IMR-90 (cell line): Measurements from ENCODE around the gene HTR3E. TPM values are rescaled to one million over a fixed set of nuclear protein-coding genes. Genes with fewer than 3 reads are reported as not detected.
A peak's percentile ranks its signal among the peaks of the same experiment; 100 is the strongest.

ENCODE experiments used
- ATAC-seq: fragments of 200-7000 bp; cut with Tn5 transposase; 2 replicates; pipeline ENCODE4 v1.9.1; 2020; ENCODE audit warnings: low read depth, mild to moderate bottlenecking, moderate library complexity
- BruUV-seq: library from RNA; stranded (reverse); fragments of 400-500 nt; replicated peaks from 2 replicates; lab custom pipeline; 2021; lab: Mats Ljungman, UMichigan
- CTCF ChIA-PET: fragments of 300-600 bp; formaldehyde crosslinking; extraction: SDS; loops from one replicate; lab custom pipeline; 2021; ENCODE audit warnings: antibody characterized with exemption; lab: Yijun Ruan, JAX
- POLR2A ChIA-PET: fragments of 300-600 bp; sonication (Branson Sonifier 250); formaldehyde crosslinking; loops from one replicate; lab custom pipeline; 2022; ENCODE audit warnings: antibody characterized with exemption; ENCODE audit not compliant: unreplicated experiment; lab: Charles Lee
- DNase-seq: peaks from one replicate; pipeline ENCODE4 v3.0.0; 2013
- H2AFZ ChIP-seq: replicated peaks from 2 replicates; pipeline ENCODE3; 2013; ENCODE audit warnings: low read length, mild to moderate bottlenecking; ENCODE audit not compliant: poor library complexity
- H2AK5ac ChIP-seq: 2 replicates; pipeline ENCODE4 v1.6.1; 2013; ENCODE audit warnings: low read depth, low read length, inconsistent platforms
- H2AK9ac ChIP-seq: replicated peaks from 2 replicates; pipeline ENCODE3; 2013; ENCODE audit warnings: mild to moderate bottlenecking, low read depth, low read length, moderate library complexity; ENCODE audit not compliant: poor library complexity
- H2BK120ac ChIP-seq: 2 replicates; pipeline ENCODE4 v1.6.1; 2013; ENCODE audit warnings: low read depth, low read length, inconsistent platforms
- H2BK15ac ChIP-seq: 3 replicates; pipeline ENCODE4 v1.6.1; 2013; ENCODE audit warnings: low read depth, low read length, inconsistent platforms
- H2BK20ac ChIP-seq: 2 replicates; pipeline ENCODE4 v1.6.1; 2013; ENCODE audit warnings: low read depth, mild to moderate bottlenecking, inconsistent platforms, low read length, moderate library complexity
- H2BK5ac ChIP-seq: 2 replicates; pipeline ENCODE4 v1.6.1; 2013; ENCODE audit warnings: mild to moderate bottlenecking, low read depth, low read length, inconsistent platforms; ENCODE audit not compliant: poor library complexity, severe bottlenecking
- H3K14ac ChIP-seq: replicated peaks from 2 replicates; pipeline ENCODE4 v1.6.1; 2013; ENCODE audit warnings: low read depth, low read length, inconsistent platforms
- H3K18ac ChIP-seq: 2 replicates; pipeline ENCODE4 v1.6.1; 2013; ENCODE audit warnings: low read depth, low read length, control low read depth
- H3K23ac ChIP-seq: 2 replicates; pipeline ENCODE4 v1.6.1; 2013; ENCODE audit warnings: low read depth, low read length, inconsistent platforms
- H3K27ac ChIP-seq: 2 replicates; pipeline ENCODE4 v1.5.1; 2013; ENCODE audit warnings: mild to moderate bottlenecking, control low read depth, low read length; ENCODE audit not compliant: insufficient read depth
- H3K27me3 ChIP-seq: 2 replicates; pipeline ENCODE4 v1.6.1; 2013; ENCODE audit warnings: low read length; ENCODE audit not compliant: control insufficient read depth, insufficient read depth
- H3K36me3 ChIP-seq: 2 replicates; pipeline ENCODE4 v1.6.1; 2013; ENCODE audit warnings: low read length, mixed read lengths; ENCODE audit not compliant: control insufficient read depth, insufficient read depth
- H3K4ac ChIP-seq: 2 replicates; pipeline ENCODE4 v1.6.1; 2013; ENCODE audit warnings: low read depth, low read length, inconsistent platforms
- H3K4me1 ChIP-seq: 2 replicates; pipeline ENCODE4 v1.6.1; 2013; ENCODE audit warnings: low read length, mixed read lengths; ENCODE audit not compliant: control insufficient read depth, insufficient read depth
- H3K4me2 ChIP-seq: 2 replicates; pipeline ENCODE4 v1.6.1; 2013; ENCODE audit warnings: low read depth, mild to moderate bottlenecking, control low read depth, low read length, moderate library complexity
- H3K4me3 ChIP-seq: 2 replicates; pipeline ENCODE4 v1.5.1; 2013; ENCODE audit warnings: low read depth, mild to moderate bottlenecking, control low read depth, low read length, moderate library complexity; ENCODE audit not compliant: insufficient read depth
- H3K56ac ChIP-seq: 2 replicates; pipeline ENCODE4 v1.6.1; 2013; ENCODE audit warnings: low read length, inconsistent platforms; ENCODE audit not compliant: insufficient read depth; ENCODE audit errors: extremely low read depth
- H3K79me1 ChIP-seq, 2 experiments: 2 replicates each; pipeline ENCODE4 v1.6.1; 2013; ENCODE audit warnings: low read length in 2 of 2, inconsistent platforms in 1 of 2, low read depth in 1 of 2
- H3K9ac ChIP-seq: 2 replicates; pipeline ENCODE4 v1.6.1; 2013; ENCODE audit warnings: low read depth, low read length, control low read depth
- H3K9me1 ChIP-seq: 2 replicates; pipeline ENCODE4 v1.6.1; 2013; ENCODE audit warnings: low read length, inconsistent platforms; ENCODE audit not compliant: insufficient read depth
- H3K9me3 ChIP-seq: 2 replicates; pipeline ENCODE4 v1.6.1; 2013; ENCODE audit warnings: low read length; ENCODE audit not compliant: control insufficient read depth, insufficient read depth
- H4K20me1 ChIP-seq: 2 replicates; pipeline ENCODE4 v1.6.1; 2013; ENCODE audit warnings: low read length, inconsistent platforms; ENCODE audit not compliant: insufficient read depth
- H4K5ac ChIP-seq: 2 replicates; pipeline ENCODE4 v1.6.1; 2013; ENCODE audit warnings: mild to moderate bottlenecking, low read depth, low read length, control low read depth
- H4K8ac ChIP-seq, 2 experiments: 2 replicates each; pipeline ENCODE4 v1.6.1; 2013; ENCODE audit warnings: low read depth in 2 of 2, low read length in 2 of 2, control low read depth in 1 of 2, inconsistent platforms in 1 of 2
- H4K91ac ChIP-seq: 2 replicates; pipeline ENCODE4 v1.6.1; 2013; ENCODE audit warnings: low read depth, low read length, inconsistent platforms; ENCODE audit not compliant: insufficient read depth
- BHLHE40 ChIP-seq: fragments of 150-350 bp; IDR thresholded peaks from 2 replicates; pipeline ENCODE4 v1.6.1; 2016; ENCODE audit warnings: mild to moderate bottlenecking, low read depth, low read length
- CEBPB ChIP-seq: IDR thresholded peaks from 2 replicates; pipeline ENCODE4 v1.6.1; 2012; ENCODE audit warnings: low read depth, low read length, improper control_type of control experiment
- CHD1 ChIP-seq: IDR thresholded peaks from 2 replicates; pipeline ENCODE4 v1.6.1; 2012; ENCODE audit warnings: low read depth, low read length, improper control_type of control experiment
- FOS ChIP-seq: fragments of 150-350 bp; IDR thresholded peaks from 2 replicates; pipeline ENCODE4 v1.6.1; 2016; ENCODE audit warnings: low read depth, low read length
- MAFK ChIP-seq: IDR thresholded peaks from 2 replicates; pipeline ENCODE4 v1.6.1; 2012; ENCODE audit warnings: low read depth, low read length, improper control_type of control experiment
- MXI1 ChIP-seq: IDR thresholded peaks from 2 replicates; pipeline ENCODE4 v1.6.1; 2012; ENCODE audit warnings: low read depth, mild to moderate bottlenecking, low read length, moderate library complexity, borderline replicate concordance
- NFE2L2 ChIP-seq: fragments of 150-350 bp; IDR thresholded peaks from 2 replicates; pipeline ENCODE4 v1.6.1; 2016; ENCODE audit warnings: low read depth, mild to moderate bottlenecking, low read length
- POLR2A ChIP-seq: IDR thresholded peaks from 2 replicates; pipeline ENCODE4 v1.6.1; 2012; ENCODE audit warnings: mild to moderate bottlenecking, low read depth, low read length
- RAD21 ChIP-seq: IDR thresholded peaks from 2 replicates; pipeline ENCODE4 v1.6.1; 2012; ENCODE audit warnings: low read length, improper control_type of control experiment
- RCOR1 ChIP-seq: IDR thresholded peaks from 2 replicates; pipeline ENCODE4 v1.6.1; 2012; ENCODE audit warnings: mild to moderate bottlenecking, low read length, improper control_type of control experiment; ENCODE audit not compliant: insufficient replicate concordance
- RFX5 ChIP-seq: IDR thresholded peaks from 2 replicates; pipeline ENCODE4 v1.8.0; 2012; ENCODE audit warnings: low read depth, mild to moderate bottlenecking, low read length, moderate library complexity
- WGBS, 2 experiments: methylation state at CpG; one replicate each; pipeline versions ENCODE4 v1.1.5 to v1.1.7; 2013; ENCODE audit warnings: missing lambda C conversion rate in 2 of 2; ENCODE audit not compliant: insufficient read length in 1 of 2; ENCODE audit errors: extremely low coverage in 2 of 2; 5-methylcytosine and 5-hydroxymethylcytosine counted together
- dilution Hi-C: fragments of 300-500 bp; cut with HindIII; formaldehyde crosslinking; loops from one replicate; pipeline ENCODE4 v1.14.3; 2018; ENCODE audit warnings: low sequenced_read_pairs; ENCODE audit not compliant: unreplicated experiment
- in situ Hi-C: fragments of 300-500 bp; cut with MboI; formaldehyde crosslinking; loops from 3 replicates; pipeline ENCODE4 v1.14.3; 2019; ENCODE audit warnings: low sequenced_read_pairs, inconsistent platforms, mixed read lengths
- intact Hi-C: fragments of 100-400 bp; cut with micrococcal nuclease; formaldehyde crosslinking; loops from 2 replicates; pipeline ENCODE4 v1.10.0; 2022
- polyA plus RNA-seq, 3 experiments: library from polyadenylated mRNA; depleted of rRNA; stranded (reverse); fragments of >200 nt; gene quantifications; 2 replicates each; pipeline ENCODE4 v1.2.3, GENCODE V29; 2012; ENCODE audit warnings: low replicate concordance in 1 of 3
- total RNA-seq: library from RNA; depleted of rRNA; stranded (reverse); fragments of >200 nt; gene quantifications from 2 replicates; pipeline ENCODE4 v1.2.3, GENCODE V29; 2012
- TF ChIP-seq, protein P1 (sequence below): conservative IDR thresholded peaks from 2 replicates; pipeline ENCODE4 v1.5.1; 2012; ENCODE audit warnings: mild to moderate bottlenecking, low read depth, low read length, improper control_type of control experiment
- TF ChIP-seq, protein P2 (sequence below): fragments of 150-350 bp; IDR thresholded peaks from 2 replicates; pipeline ENCODE4 v1.6.1; 2016; ENCODE audit warnings: low read depth, mild to moderate bottlenecking, low read length, moderate library complexity, borderline replicate concordance
- TF ChIP-seq, protein P3 (sequence below): fragments of 150-350 bp; IDR thresholded peaks from 2 replicates; pipeline ENCODE4 v1.6.1; 2017; ENCODE audit warnings: mild to moderate bottlenecking, antibody characterized with exemption, low read length, low read depth

HTR3E gene
- total and polyA plus RNA-seq, 2 of the 4 experiments (the other 2 are of a cell fraction), result not detected

DNA sequence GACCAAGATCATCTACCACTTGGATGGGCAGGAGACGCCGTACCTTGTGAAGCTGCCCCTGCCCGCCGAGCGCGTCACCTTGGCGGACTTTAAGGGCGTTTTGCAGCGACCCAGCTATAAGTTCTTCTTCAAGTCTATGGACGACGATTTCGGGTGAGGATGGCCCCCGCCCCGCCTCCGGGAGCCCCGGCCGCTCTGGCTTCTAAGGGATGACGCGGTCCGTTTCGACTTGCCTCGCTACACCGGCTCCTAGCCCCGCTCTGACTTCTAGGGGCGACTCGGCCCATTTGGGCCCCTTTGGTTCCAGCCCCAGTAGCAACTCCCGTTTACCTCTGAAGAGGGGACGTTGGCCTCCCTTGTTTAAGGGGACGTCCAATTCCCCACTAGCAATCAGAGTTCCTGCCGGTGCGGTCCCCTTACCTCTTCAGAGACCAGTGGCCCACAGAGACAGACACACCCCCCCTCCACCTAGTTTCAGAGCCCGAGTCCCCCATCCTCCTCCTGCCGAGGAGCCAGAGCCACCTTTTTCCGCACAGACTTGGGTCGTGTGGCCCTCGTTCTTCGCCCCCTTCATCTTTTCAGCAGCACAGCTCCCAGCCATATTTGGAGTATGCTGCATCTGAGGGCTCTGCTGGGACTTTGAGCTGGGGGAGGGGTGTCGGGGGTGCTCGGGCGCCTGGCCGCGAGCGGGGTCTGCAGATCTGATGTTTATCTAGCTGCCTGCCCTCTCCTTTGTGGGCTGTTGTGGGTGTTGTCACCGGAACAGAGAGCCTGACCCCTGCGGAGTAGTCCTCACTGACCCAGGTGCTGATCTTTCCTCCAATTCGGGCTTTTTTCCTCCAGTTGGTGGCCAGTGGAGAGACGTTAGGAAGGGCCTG is 59.0 kb downstream of the HTR3E start:
- peak overlapping the region; percentile 99 for H3K4me3 ChIP-seq
- peaks cover 13% of the 10 kb centered on the region; the same call in 1 of the 2 replicates for H3K9me1 ChIP-seq
- ATAC-seq (peak; percentile 15), DNase-seq (peak; percentile 16)
- BruUV-seq, result no TSS peak
- H2AK9ac ChIP-seq, result peak overlapping the region; percentile 97
- CTCF ChIA-PET, result no interaction called here
- peak overlapping the region; percentile 89 for H3K56ac ChIP-seq
- POLR2A ChIA-PET, result no interaction called here
- H4K91ac ChIP-seq, result peak overlapping the region; percentile 87
- intact Hi-C loops (loop anchor here (1.0 kb wide), 1 partner anchor 20 kb away; no protein-coding TSS in a partner anchor), in situ Hi-C loops (no loop called here), dilution Hi-C loops (no loop called here)
- H3K18ac ChIP-seq, result peak overlapping the region; percentile 92
- peak overlapping the region; percentile 97 for H3K23ac ChIP-seq
- H2BK20ac ChIP-seq, result no peak overlapping the region
- peak overlapping the region; percentile 90 to 93 for H4K8ac ChIP-seq
- H3K79me1 ChIP-seq, result peaks cover 9 to 56% of the 10 kb centered on the region in 2 experiments; a peak in 3 of 4 replicates
- H3K4me1 ChIP-seq, result peaks cover 14% of the 10 kb centered on the region
- no peaks in the 10 kb centered on the region for H3K27me3 ChIP-seq
- H4K5ac ChIP-seq, result peak overlapping the region; percentile 84
- H2AK5ac ChIP-seq, result peak overlapping the region; percentile 97
- H3K4me2 ChIP-seq, result peak overlapping the region; percentile 80
- peak overlapping the region; percentile 71 for H2BK120ac ChIP-seq
- H2AFZ ChIP-seq, result peak overlapping the region; percentile 96
- peak overlapping the region; percentile 88 for H3K4ac ChIP-seq
- H3K9me3 ChIP-seq, result no peaks in the 10 kb centered on the region
- peak overlapping the region; percentile 96 for H3K27ac ChIP-seq
- H2BK15ac ChIP-seq, result 0 out of 3 replicates have a peak overlapping the region, but pooled peaks have one; percentile 20
- 6% methylated on average over 9 of the region's 47 CpGs; no CpG with 5 or more reads in 1 of the 2 experiments for WGBS, 2 experiments
- peak overlapping the region; percentile 97 for H3K14ac ChIP-seq
- peak overlapping the region; percentile 98 for H3K9ac ChIP-seq
- peaks cover 4% of the 10 kb centered on the region; the same call in 1 of the 2 replicates for H3K36me3 ChIP-seq
- H4K20me1 ChIP-seq, result peaks cover 47% of the 10 kb centered on the region
- peak overlapping the region; percentile 91 for H2BK5ac ChIP-seq
- TF ChIP-seq RAD21 (no peak), CHD1 (no peak), CEBPB (no peak), MXI1 (no peak), POLR2A (no peak), FOS (no peak), RCOR1 (no peak), BHLHE40 (no peak), RFX5 (no peak), MAFK (no peak), NFE2L2 (no peak)
- TF ChIP-seq, protein P1, sequence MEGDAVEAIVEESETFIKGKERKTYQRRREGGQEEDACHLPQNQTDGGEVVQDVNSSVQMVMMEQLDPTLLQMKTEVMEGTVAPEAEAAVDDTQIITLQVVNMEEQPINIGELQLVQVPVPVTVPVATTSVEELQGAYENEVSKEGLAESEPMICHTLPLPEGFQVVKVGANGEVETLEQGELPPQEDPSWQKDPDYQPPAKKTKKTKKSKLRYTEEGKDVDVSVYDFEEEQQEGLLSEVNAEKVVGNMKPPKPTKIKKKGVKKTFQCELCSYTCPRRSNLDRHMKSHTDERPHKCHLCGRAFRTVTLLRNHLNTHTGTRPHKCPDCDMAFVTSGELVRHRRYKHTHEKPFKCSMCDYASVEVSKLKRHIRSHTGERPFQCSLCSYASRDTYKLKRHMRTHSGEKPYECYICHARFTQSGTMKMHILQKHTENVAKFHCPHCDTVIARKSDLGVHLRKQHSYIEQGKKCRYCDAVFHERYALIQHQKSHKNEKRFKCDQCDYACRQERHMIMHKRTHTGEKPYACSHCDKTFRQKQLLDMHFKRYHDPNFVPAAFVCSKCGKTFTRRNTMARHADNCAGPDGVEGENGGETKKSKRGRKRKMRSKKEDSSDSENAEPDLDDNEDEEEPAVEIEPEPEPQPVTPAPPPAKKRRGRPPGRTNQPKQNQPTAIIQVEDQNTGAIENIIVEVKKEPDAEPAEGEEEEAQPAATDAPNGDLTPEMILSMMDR, result no peak
- TF ChIP-seq, protein P2, sequence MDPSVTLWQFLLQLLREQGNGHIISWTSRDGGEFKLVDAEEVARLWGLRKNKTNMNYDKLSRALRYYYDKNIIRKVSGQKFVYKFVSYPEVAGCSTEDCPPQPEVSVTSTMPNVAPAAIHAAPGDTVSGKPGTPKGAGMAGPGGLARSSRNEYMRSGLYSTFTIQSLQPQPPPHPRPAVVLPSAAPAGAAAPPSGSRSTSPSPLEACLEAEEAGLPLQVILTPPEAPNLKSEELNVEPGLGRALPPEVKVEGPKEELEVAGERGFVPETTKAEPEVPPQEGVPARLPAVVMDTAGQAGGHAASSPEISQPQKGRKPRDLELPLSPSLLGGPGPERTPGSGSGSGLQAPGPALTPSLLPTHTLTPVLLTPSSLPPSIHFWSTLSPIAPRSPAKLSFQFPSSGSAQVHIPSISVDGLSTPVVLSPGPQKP, result no peak
- TF ChIP-seq, protein P3, sequence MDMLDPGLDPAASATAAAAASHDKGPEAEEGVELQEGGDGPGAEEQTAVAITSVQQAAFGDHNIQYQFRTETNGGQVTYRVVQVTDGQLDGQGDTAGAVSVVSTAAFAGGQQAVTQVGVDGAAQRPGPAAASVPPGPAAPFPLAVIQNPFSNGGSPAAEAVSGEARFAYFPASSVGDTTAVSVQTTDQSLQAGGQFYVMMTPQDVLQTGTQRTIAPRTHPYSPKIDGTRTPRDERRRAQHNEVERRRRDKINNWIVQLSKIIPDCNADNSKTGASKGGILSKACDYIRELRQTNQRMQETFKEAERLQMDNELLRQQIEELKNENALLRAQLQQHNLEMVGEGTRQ, result no peak
